ENCODE data around the gene C10orf143.

- TF ChIP-seq CTCF (optimal IDR thresholded peaks at IDR 0.05 in 1 of 3, IDR thresholded peaks at IDR 0.05 in 1 of 3, conservative IDR thresholded peaks at IDR 0.05 in 1 of 3; ENCODE audit: extremely low read depth in 1 of 3, insufficient read depth in 2 of 3, low read length in 3 of 3) (no peak), EZH2 (IDR thresholded peaks at IDR 0.05; ENCODE audit: low read length) (no peak)
These were observed 93.5 kb downstream of the C10orf143 start for GRCh38 chr10:130016993-130017630.
